ENCODE data around the gene NPAS2.

GRCh38 chr2:100888601-100889000 is 68.7 kb downstream of the NPAS2 start:
- TF ChIP-seq, protein P1, sequence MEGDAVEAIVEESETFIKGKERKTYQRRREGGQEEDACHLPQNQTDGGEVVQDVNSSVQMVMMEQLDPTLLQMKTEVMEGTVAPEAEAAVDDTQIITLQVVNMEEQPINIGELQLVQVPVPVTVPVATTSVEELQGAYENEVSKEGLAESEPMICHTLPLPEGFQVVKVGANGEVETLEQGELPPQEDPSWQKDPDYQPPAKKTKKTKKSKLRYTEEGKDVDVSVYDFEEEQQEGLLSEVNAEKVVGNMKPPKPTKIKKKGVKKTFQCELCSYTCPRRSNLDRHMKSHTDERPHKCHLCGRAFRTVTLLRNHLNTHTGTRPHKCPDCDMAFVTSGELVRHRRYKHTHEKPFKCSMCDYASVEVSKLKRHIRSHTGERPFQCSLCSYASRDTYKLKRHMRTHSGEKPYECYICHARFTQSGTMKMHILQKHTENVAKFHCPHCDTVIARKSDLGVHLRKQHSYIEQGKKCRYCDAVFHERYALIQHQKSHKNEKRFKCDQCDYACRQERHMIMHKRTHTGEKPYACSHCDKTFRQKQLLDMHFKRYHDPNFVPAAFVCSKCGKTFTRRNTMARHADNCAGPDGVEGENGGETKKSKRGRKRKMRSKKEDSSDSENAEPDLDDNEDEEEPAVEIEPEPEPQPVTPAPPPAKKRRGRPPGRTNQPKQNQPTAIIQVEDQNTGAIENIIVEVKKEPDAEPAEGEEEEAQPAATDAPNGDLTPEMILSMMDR (IDR thresholded peaks at IDR 0.05) = no peak
- no peak for TF ChIP-seq YY1 (IDR thresholded peaks at IDR 0.05; ENCODE audit: low read depth)
- TF ChIP-seq EP300 (IDR thresholded peaks at IDR 0.05; ENCODE audit: borderline replicate concordance in 1 of 2, low read depth in 1 of 2, low read length in 1 of 2) = no peak
- no peak for TF ChIP-seq REST (IDR thresholded peaks at IDR 0.05; ENCODE audit: low read depth, low read length)
- no peak for TF ChIP-seq FOXJ3 (CRISPR knock-in tag; IDR thresholded peaks at IDR 0.05)
- TF ChIP-seq SMC3 (IDR thresholded peaks at IDR 0.05; ENCODE audit: low read depth, low read length) = no peak
- no peak for TF ChIP-seq EZH2phosphoT487 (IDR thresholded peaks at IDR 0.05; ENCODE audit: borderline replicate concordance, low read depth)
- TF ChIP-seq TCF12 (IDR thresholded peaks at IDR 0.05) = no peak
- TF ChIP-seq NRF1 (IDR thresholded peaks at IDR 0.05; ENCODE audit: low read depth, low read length) = no peak
- TF ChIP-seq, protein P2, sequence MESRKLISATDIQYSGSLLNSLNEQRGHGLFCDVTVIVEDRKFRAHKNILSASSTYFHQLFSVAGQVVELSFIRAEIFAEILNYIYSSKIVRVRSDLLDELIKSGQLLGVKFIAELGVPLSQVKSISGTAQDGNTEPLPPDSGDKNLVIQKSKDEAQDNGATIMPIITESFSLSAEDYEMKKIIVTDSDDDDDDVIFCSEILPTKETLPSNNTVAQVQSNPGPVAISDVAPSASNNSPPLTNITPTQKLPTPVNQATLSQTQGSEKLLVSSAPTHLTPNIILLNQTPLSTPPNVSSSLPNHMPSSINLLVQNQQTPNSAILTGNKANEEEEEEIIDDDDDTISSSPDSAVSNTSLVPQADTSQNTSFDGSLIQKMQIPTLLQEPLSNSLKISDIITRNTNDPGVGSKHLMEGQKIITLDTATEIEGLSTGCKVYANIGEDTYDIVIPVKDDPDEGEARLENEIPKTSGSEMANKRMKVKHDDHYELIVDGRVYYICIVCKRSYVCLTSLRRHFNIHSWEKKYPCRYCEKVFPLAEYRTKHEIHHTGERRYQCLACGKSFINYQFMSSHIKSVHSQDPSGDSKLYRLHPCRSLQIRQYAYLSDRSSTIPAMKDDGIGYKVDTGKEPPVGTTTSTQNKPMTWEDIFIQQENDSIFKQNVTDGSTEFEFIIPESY (IDR thresholded peaks at IDR 0.05; ENCODE audit: borderline replicate concordance, low read depth) = no peak

All from SK-N-SH (cell line).